ENCODE results near the gene TAOK3.
A peak's percentile ranks its signal among the peaks of the same experiment; 100 is the strongest.
"Not testable (repeated sequence)": the region's sequence is repeated elsewhere in the genome, so short reads cannot be mapped to it uniquely, and the experiment has no call there.

The TAOK3 gene

GRCh38 chr12:118373616-118374015, 909 bp upstream of the TAOK3 start:
- DNase-seq (ENCODE audit: low read depth) = no peak

- no peak for DNase-seq (ENCODE audit: low read depth)
Observed at GRCh38 chr12:118371321-118372282, 1.1 kb downstream of the TAOK3 start.

- DNase-seq (ENCODE audit: low read depth) = no peak
Observed at GRCh38 chr12:118370601-118371000, 2.1 kb downstream of the TAOK3 start.

DNA sequence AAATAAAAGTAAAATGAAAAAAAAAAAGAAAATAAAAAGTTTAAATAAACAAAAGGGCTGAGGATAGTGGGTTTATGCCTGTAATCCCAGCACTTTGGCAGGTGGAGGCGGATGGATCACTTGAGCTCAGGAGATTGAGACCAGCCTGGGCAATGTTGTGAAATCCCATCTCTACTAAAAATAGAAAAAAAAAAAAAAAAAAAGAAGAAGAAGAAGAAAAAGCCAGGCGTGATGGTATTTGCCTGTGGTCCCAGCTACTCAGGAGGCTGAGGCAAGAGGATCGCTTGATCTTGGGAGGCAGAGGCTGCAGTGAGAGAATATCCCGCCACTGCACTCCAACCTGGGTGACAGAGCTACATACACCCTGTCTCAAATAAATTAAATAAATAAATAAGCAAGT, 3.9 kb downstream of the TAOK3 start:
- no peak for DNase-seq (ENCODE audit: low read depth)

- DNase-seq (ENCODE audit: low read depth) = no peak
Observed at GRCh38 chr12:118361889-118362288, 10.8 kb downstream of the TAOK3 start.

DNA sequence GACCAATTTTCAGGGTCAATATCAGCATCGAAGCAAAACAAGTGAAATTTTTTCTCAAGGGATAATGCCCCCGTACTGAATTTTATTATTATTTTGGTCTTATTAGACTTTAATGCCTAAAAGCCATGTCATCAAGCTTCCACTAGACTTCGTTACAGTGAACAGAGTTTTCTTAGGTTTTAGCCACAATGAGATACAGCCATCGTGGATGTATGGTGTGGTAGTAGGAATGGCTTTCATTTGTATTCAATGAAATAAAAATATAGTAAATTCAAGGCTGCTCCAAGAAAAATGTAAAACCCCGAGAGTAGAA, 11.7 kb downstream of the TAOK3 start:
- no peak for DNase-seq (ENCODE audit: low read depth)

GRCh38 chr12:118359541-118359915, 13.2 kb downstream of the TAOK3 start:
- no peak for DNase-seq (ENCODE audit: low read depth)

GRCh38 chr12:118358612-118359540, 13.8 kb downstream of the TAOK3 start:
- no peak for DNase-seq (ENCODE audit: low read depth)

GRCh38 chr12:118358008-118358359, 14.7 kb downstream of the TAOK3 start:
- DNase-seq (ENCODE audit: low read depth) = no peak

DNA sequence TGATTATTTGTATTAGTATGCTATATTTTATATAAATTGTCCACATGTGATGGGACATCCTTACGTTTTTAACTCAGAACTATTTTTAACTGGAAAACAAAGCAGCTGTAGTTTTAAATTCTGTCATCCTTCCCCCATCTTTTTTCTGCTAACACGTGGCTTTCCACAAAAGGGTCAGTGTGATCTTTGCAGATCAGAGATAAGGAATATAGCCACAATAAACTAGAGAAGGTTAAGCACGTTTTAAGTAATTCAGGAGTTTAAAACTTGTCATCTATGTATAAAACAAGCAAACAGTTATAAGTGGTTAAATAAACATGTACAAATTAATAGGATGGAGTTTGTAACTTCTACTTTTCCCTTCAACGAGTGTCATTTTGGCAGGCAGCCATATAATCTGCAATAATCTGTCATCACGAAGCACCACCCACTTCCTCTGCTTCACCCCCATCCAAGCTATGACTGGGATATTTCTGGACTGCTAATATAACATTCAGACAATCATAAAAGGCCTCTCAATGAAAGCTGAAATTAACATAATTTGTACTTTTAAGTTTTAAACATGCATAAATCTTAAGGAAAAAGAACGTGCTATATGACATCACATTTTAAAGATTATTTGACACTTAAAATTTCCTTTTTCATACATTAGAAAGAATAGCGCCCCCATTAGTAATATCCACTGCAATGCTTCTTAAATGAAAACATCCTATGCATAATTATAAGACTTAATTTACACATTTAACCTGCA, 15.3 kb downstream of the TAOK3 start:
- DNase-seq (ENCODE audit: low read depth) = no peak

DNA sequence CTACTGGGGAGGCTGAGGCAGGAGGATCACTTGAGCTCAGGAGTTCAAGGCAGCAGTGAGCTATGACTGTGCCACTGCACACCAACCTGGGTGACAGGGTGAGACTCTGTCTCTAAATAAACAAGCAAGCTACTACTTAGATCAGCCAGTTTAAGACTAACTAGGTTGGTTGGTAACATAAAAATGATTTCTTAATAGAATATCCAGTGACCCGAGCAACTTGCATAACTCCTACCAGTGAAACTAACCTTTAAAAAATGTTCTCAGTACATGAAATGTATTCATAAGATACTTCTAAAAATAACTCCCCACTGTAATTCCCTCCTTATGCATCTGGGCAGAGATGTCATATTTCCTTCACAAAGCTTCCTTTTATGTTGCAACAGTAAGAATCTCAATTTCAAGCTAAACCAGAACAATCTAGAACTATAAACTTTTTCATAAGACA, 15.9 kb downstream of the TAOK3 start:
- peak; percentile 68 for DNase-seq (ENCODE audit: low read depth)

DNA sequence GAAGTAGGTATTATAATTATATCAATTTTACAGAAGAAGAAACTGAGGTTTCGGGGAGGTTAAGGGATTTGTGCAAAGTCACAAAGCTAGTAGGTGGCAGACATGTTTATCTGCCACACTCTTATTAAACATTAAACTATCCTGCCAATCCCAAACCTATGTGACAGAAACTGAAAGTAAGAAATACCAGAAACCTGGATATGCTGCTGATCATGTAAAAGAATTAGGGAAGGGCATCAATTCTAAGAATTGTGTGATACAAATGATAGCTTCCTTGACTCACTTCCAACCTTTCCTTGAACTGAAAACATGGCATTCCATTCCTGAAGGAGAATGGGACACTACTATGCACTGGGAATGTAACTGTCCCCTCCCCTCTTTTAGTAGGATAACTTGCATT, 16.9 kb downstream of the TAOK3 start:
- DNase-seq (ENCODE audit: low read depth) = no peak

- no peak for DNase-seq (ENCODE audit: low read depth)
Observed at GRCh38 chr12:118354903-118355302, 17.8 kb downstream of the TAOK3 start.

- DNase-seq (ENCODE audit: low read depth) = not testable (repeated sequence)
Observed at GRCh38 chr12:118354503-118354902, 18.2 kb downstream of the TAOK3 start.

DNA sequence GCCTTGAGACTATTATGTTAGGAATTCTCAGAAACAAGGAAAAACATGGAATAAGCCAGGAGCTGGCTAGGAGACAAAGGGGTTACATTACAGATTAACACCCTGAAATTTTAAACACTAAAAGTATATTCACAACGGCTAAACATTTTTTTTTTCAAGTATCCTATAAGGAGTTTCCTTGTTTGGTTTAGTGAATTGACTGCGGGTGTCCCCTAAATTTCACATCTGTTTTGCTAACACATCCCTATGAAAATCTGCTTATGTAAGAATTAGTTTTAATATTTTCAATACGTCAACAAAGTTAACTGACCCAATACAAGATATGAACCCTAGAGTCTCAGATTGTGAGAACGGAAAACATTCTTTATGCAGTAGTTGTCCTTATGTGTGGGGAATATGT, 19.0 kb downstream of the TAOK3 start:
- DNase-seq (ENCODE audit: low read depth) = no peak

DNA sequence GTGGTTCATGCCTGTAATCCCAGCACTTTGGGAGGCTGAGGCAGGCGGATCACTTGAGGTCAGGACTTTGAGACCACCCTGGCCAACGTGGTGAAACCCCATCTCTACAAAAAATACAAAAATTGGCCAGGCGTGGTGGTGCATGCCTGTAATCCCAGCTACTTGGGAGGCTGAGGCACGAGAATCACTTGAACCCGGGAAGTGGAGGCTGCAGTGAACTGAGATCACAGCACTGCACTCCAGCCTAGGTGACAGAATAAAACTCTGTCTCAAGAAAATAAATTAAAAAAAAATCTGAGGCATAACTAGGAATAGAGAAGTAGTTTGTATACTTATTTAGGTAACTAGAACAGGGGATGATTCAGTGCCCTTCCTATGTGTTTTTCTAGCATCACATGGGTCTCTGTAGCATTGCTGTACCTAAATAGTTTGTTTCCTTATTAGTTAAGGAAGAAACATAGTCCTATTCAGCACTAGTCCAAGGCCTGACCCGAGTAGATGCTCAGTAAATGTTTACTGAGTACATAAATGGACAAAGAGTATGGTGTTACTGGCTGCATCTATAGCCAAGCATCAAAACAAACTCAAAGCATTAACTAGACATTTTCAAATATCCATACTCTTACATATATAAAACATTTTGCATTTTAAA, 21.7 kb downstream of the TAOK3 start:
- DNase-seq (ENCODE audit: low read depth) = no peak

GRCh38 chr12:118347916-118348315, 24.8 kb downstream of the TAOK3 start:
- DNase-seq (ENCODE audit: low read depth) = no peak

DNA sequence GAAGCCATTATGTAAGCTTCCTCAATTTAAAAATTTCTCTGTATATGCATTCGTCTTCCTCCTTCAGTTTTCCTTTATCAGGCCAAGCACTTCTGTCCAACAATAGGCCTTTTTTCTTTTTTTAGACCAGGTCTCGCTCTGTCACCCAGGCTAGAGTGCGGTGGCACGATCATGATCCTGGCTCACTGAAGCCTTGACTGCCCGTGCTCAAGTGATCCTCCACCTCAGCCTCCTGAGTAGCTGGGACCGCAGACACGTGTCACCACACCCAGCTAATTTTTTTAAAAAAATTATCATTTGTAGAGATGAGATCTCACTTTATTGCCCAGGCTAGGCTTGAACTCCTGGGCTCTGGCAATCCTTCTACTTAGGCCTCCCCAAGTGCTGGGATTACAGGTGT, 25.8 kb downstream of the TAOK3 start:
- no peak for DNase-seq (ENCODE audit: low read depth)

GRCh38 chr12:118345355-118345754, 27.4 kb downstream of the TAOK3 start:
- no peak for DNase-seq (ENCODE audit: low read depth)

DNA sequence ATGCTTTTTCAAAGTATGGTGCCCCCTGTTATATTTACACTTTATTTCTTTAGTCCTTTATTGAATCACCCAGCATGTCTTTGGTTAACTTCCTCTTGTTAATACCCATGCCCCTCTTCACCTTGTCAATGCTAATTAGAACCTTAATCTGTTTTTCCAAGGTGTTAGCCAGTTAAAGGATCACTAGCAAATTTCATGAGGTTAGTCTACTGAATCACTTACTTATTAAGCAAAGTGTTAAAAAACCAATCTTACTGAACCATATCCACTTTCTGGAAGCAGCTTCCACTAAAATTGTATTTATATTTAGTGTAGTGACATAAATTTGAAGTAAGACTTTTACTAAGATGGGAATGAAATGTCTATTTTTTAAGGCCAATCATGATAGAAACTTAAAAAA, 27.9 kb downstream of the TAOK3 start:
- no peak for DNase-seq (ENCODE audit: low read depth)

- no peak for DNase-seq (ENCODE audit: low read depth)
Observed at GRCh38 chr12:118342090-118342489, 30.6 kb downstream of the TAOK3 start.
